Body of pancreas (tissue), 4 donors: ENCODE results near the gene IFNAR1. TPM values are rescaled to one million over a fixed set of nuclear protein-coding genes. Genes with fewer than 3 reads are reported as not detected.
A peak's percentile ranks its signal among the peaks of the same experiment; 100 is the strongest.

ENCODE experiments used
- ATAC-seq: fragments of 150-250 bp; one replicate; pipeline ENCODE4 v1.9.1; 2016
- DNase-seq, 4 donors: peaks; one replicate each; pipeline ENCODE4 v3.0.0-alpha.2; 2019
- H3K27ac ChIP-seq, 4 donors: fragments of 200-600 bp; sonication (generic); 1 replicate in 3 of 4; 2 replicates in 1 of 4; pipeline versions ENCODE4 v1.5.1 to v1.6.1; 2016 to 2019; ENCODE audit warnings: mild to moderate bottlenecking in 1 of 4, mixed read lengths in 1 of 4, moderate library complexity in 1 of 4
- H3K27me3 ChIP-seq, 2 donors: fragments of 200-600 bp; sonication (generic); one replicate each; pipeline ENCODE4 v1.6.0; 2016; ENCODE audit warnings: mild to moderate bottlenecking in 1 of 2
- H3K36me3 ChIP-seq, 2 donors: fragments of 200-600 bp; sonication (generic); replicated peaks in 1 of 2; 2 replicates each; pipeline ENCODE4 v1.5.1; 2016; ENCODE audit warnings: low read depth in 2 of 2; ENCODE audit not compliant: insufficient read depth in 1 of 2
- H3K4me1 ChIP-seq: fragments of 200-600 bp; sonication (generic); one replicate; pipeline ENCODE4 v1.6.0; 2016
- H3K4me3 ChIP-seq, 2 donors: fragments of 200-600 bp; sonication (generic); 1 replicate in 1 of 2; 2 replicates in 1 of 2; pipeline ENCODE4 v1.5.1; 2016 to 2019
- H3K9me3 ChIP-seq, 3 donors: fragments of 200-600 bp; sonication (generic); 1 replicate in 2 of 3; 2 replicates in 1 of 3; pipeline ENCODE4 v1.5.1; 2016
- POLR2A ChIP-seq, 3 donors: fragments of 450-650 bp; IDR thresholded peaks; one replicate each; pipeline ENCODE4 v1.6.1; 2016; ENCODE audit warnings: antibody characterized with exemption in 3 of 3, mild to moderate bottlenecking in 2 of 3
- WGBS, 2 donors: methylation state at CpG; one replicate each; pipeline ENCODE4 v1.1.5; 2017; 5-methylcytosine and 5-hydroxymethylcytosine counted together
- intact Hi-C: fragments of 100-400 bp; cut with DNase I; formaldehyde crosslinking; loops from one replicate; pipeline ENCODE4 v1.15.1; 2023
- total RNA-seq, 2 donors: library from RNA; depleted of rRNA; stranded (reverse); fragments of >200 nt; gene quantifications; one replicate each; pipeline ENCODE4 v1.1.0, GENCODE V29; 2016
- TF ChIP-seq, protein P1 (sequence below), 7 experiments: fragments of 450-650 bp in 4 of 7; fragments of 200-600 bp in 3 of 7; sonication (generic) in 3 of 7; IDR thresholded peaks; one replicate each; pipeline ENCODE4 v1.5.1; 2016 to 2019; ENCODE audit warnings: antibody characterized with exemption in 7 of 7

The IFNAR1 gene
- 10 to 100 TPM; 14.2 to 17.9 TPM for total RNA-seq

DNA sequence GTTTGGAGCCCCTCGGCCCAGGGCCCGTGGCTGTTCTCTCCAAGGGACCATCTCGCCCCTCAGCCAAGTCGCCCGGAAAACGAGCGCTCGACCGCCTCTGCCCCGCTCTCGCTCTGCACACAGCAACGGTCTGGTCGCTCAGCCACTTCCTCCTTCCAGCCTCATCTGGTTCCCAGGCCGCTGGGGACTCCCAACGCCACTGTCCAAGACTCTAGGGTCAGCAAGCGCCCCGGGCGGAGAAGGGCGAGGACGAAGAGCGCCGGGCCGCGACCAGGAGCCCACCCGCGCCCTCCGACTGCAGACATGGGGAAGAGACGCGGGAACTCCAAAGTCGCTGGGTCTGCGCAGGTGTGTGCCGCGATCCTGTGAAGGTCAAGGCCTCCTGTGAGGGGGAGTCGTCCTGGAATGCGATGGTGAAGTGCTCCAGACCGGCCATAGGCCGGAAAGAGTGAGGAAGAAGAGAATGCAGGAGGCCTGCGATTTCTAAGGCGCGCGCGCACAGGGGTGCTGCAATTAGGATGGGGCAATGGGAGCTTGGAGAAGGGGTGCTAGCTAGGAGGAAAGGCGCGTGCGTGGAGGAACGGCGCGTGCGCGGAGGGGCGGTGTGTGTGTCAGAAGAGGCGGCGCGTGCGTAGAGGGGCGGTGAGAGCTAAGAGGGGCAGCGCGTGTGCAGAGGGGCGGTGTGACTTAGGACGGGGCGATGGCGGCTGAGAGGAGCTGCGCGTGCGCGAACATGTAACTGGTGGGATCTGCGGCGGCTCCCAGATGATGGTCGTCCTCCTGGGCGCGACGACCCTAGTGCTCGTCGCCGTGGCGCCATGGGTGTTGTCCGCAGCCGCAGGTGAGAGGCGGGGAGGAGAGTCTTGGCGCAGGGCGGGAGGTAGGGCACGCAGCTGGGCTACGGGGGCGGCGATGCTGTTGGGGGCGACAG is at the start of gene IFNAR1:
IFNAR1 (plus strand) TSS at position 680 of the 931 bp plus-strand sequence; CDS start at position 766, 86 bp downstream.
- Histone ChIP-seq H3K9me3 (no peaks in the 10 kb centered on the region), H3K27me3 (no peaks in the 10 kb centered on the region), H3K4me1 (peaks cover 24% of the 10 kb centered on the region), H3K27ac (peak within 1 kb of the TSS; percentile 93 to 100 (median 98)), H3K36me3 (no peaks in the 10 kb centered on the region), H3K4me3 (peak within 1 kb of the TSS; percentile 59 to 71)
- DNase-seq (peak; percentile 99 to 100 (median 99)), ATAC-seq (peak; percentile 97)
- TF ChIP-seq, protein P1, sequence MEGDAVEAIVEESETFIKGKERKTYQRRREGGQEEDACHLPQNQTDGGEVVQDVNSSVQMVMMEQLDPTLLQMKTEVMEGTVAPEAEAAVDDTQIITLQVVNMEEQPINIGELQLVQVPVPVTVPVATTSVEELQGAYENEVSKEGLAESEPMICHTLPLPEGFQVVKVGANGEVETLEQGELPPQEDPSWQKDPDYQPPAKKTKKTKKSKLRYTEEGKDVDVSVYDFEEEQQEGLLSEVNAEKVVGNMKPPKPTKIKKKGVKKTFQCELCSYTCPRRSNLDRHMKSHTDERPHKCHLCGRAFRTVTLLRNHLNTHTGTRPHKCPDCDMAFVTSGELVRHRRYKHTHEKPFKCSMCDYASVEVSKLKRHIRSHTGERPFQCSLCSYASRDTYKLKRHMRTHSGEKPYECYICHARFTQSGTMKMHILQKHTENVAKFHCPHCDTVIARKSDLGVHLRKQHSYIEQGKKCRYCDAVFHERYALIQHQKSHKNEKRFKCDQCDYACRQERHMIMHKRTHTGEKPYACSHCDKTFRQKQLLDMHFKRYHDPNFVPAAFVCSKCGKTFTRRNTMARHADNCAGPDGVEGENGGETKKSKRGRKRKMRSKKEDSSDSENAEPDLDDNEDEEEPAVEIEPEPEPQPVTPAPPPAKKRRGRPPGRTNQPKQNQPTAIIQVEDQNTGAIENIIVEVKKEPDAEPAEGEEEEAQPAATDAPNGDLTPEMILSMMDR (IDR thresholded peaks at IDR 0.05) = peak in 1 of 7 experiments; percentile 9
- peak; percentile 65 to 95 (median 93) for TF ChIP-seq POLR2A (IDR thresholded peaks at IDR 0.05)
- WGBS, 2 donors = 0 to 1% methylated on average over 68 to 85 of the region's 86 CpGs
- intact Hi-C loops = no loop called here

GRCh38 chr21:33278721-33279120 is 46.0 kb upstream of the IFNAR1 start:
- TF ChIP-seq POLR2A (IDR thresholded peaks at IDR 0.05) = no peak
- TF ChIP-seq, protein P1 (IDR thresholded peaks at IDR 0.05) = no peak
- Histone ChIP-seq H3K4me1 (no peaks in the 10 kb centered on the region), H3K27me3 (no peaks in the 10 kb centered on the region), H3K36me3 (peaks cover 4 to 12% of the 10 kb centered on the region in 2 donors), H3K27ac (no peak overlapping the region), H3K4me3 (no peak overlapping the region), H3K9me3 (no peaks in the 10 kb centered on the region)
- no peak for DNase-seq
- 93 to 96% methylated on average over 2 of the region's 2 CpGs for WGBS, 2 donors
- intact Hi-C loops = no loop called here
- ATAC-seq = no peak

- ATAC-seq (no peak), DNase-seq (no peak)
- Histone ChIP-seq H3K9me3 (no peaks in the 10 kb centered on the region), H3K27me3 (no peaks in the 10 kb centered on the region), H3K27ac (no peak overlapping the region), H3K4me1 (no peaks in the 10 kb centered on the region), H3K36me3 (peaks cover 4 to 13% of the 10 kb centered on the region in 2 donors), H3K4me3 (no peak overlapping the region)
- TF ChIP-seq, protein P1 (IDR thresholded peaks at IDR 0.05) = no peak
- TF ChIP-seq POLR2A (IDR thresholded peaks at IDR 0.05) = no peak
- intact Hi-C loops = no loop called here
- 96 to 98% methylated on average over 3 of the region's 3 CpGs for WGBS, 2 donors
Measured at GRCh38 chr21:33279330-33279820, 45.4 kb upstream of the IFNAR1 start.

DNA sequence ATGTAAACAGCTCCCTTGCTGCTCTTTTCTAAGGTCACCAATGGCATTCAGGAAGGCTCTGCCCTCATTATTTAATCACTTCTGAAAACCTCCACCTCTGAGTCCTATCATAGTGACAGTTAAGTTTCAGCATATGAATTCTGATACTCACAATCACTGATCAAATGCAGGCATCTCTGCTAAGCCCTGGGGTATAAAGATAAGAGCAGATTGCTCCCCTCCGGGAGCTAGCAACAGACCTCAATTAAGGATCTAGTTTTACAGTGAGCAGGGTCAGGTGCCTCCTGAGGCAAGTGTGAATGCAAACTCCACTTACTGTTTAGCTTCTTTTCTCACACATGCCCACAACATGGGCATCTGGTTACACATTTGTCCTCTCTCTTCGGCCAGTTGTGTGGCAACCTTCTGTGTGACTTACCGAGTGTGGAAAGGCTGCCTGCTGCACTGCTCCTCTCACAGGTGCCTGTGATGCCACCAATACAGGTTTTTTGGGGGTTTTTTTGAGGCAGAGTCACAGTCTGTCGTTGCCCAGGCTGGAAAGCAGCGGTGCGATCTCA is 43.6 kb upstream of the IFNAR1 start:
- H3K4me3 ChIP-seq = no peak overlapping the region
- DNase-seq (no peak), ATAC-seq (no peak)
- peaks cover 4 to 13% of the 10 kb centered on the region in 2 donors for H3K36me3 ChIP-seq
- no peaks in the 10 kb centered on the region for H3K27me3 ChIP-seq
- H3K9me3 ChIP-seq = no peaks in the 10 kb centered on the region
- TF ChIP-seq POLR2A (IDR thresholded peaks at IDR 0.05) = no peak
- TF ChIP-seq, protein P1 (IDR thresholded peaks at IDR 0.05) = no peak
- WGBS, 2 donors = 95 to 98% methylated on average over 6 of the region's 6 CpGs
- intact Hi-C loops = no loop called here
- no peak overlapping the region for H3K27ac ChIP-seq
- H3K4me1 ChIP-seq = peaks cover 7% of the 10 kb centered on the region
